ENCODE results near the gene RAD51B.

RAD51B gene

DNA sequence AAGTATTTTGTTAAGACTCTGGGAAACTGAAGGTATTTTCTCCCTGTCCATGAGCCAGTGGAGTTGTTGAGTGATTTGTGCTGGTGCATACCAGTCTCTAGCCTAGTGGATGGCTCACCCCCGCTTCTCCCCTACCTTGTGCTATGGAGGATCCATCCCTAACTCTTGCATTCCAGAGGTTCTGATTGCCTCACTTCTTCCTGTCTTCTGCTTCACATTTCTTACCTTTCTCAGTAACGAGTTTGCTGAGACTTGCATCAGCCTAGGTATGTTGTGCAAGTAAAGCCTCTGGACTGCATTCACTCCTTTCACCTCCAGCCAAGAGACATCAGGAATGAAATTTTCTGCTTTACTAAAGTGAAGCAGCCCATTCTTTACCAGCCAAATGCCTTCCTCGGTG lies 581.7 kb downstream of the RAD51B start:
- DNase-seq, result no peak

DNA sequence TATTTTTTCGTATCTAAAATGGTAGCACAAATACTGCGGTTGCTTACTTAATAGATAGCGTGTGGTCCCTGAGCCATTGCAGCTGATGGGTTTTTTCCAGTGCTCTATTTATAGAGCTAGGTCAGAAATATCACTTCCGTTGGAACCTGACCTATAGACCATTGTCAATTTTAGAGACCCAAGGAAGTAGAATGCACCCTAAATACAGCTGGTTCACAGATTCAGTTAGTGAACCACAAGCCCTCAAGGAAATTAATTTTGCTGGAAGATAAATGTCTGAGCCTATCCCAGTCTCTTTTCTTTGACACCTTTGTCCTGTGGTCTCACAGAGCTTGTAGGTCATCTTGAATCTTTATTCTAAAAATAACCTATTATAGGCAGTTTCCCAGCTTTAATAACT lies 582.3 kb downstream of the RAD51B start:
- DNase-seq, result no peak

DNA sequence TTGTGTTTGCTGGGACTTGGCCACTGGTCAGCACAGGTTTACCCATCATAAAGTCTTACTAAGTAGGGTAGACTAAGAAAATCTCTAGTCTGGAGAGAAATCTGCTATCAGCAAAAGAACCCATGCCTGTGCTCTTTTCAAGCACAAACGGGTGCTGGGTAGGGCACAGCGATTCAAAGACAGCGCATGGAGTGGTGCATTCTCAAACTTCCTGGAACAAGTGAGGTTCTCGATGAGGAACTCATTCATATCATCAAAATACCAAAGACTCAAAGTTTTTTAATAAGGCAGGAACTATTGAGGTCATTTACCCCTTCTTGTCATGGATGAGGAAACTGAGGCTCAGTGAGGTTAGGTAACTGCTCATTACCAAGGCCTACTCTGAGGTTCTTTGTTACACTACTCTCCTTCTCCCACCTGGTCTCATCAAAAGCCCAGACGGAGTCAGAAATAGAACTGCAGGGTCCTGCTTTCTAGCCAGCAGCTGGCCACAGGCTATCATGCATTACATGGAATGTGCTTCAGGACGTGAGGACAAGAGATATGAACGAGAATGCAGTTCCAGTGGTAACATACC lies 583.0 kb downstream of the RAD51B start:
- DNase-seq, result no peak

DNA sequence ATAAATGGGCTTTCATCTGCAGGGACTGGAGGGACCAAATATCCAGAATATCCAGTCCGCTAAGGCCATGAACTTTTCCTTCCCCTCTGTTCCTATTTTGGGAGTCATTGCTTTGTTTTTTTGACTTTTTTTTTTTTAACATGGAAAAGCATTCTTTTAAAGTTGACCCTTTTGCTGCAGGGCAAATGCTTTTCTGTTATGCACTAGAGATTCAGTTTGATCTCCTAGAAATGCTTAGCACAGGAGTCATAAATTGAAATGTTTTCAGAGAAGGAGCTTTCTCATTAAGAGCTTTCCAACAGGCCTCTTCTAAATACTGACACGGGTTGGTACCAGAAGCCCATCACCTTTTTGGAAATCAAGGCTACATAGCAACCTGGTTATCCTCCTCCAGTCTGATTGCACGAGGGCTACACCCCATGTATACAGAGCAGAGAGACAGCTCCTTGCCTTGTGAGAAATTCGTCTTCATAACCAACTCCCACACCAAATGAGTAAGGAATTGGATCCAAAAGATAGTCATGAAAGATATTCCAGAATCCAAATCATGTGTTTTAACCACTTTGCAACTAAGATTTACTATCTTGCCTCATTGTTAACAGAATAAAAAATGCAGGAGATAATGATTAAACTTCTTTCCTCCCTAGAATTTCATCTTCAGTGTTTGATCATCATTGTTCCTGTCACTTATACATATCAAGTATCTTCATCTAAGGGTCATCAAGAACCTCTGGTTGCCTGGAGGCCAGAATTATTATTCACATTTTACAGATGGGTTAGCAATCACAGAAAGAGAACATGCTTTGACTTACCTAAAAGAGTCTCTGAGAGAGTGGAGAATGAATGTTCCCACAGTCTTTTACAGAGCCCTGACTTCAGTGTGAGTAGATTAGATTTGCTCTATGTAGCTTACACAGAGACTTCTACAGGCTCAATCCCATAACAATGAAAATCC lies 583.9 kb downstream of the RAD51B start:
- no peak for DNase-seq

DNA sequence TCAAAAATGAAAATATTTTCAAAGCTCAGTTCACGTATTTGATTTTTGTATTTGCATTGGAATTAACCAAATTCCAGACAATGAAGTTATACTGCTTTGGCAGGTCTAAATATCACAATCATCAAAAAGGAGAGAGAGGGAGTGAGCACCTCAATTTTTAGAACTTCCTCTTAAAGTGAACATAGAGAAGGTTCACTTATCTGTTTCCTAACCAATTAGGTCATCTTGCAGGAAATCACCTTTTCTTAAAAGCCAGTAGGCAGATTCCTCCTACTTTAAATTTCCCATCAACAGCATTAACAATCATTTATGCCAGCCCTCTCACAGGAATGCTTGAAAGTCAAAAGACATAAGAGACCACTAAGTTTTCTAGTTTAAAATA lies 584.6 kb downstream of the RAD51B start:
- no peak for DNase-seq

DNA sequence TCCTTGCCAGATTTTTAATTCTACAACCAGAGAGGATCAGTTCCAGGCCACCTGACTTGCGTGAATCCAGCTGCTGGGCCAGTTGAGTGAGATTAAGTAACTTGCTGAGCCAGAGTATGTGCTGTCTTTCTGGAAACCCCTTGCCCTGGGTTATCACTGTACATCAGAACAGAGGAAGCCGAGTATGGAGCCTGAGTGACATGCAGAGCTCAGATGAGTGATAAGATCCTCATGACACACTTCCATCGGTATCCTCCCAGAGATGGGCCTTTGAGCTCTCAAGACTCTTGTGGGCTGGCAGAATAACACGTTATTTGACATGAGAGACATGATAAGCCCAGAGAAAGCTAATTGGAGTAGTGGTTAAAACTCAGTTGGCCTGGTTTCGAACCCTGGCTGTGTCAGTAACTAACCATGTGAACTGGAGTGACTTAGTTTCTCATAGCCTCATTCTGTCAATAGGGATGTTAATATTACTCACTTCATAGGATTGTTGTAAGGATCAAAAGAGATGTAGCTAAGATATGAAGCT lies 585.1 kb downstream of the RAD51B start:
- DNase-seq, result no peak

DNA sequence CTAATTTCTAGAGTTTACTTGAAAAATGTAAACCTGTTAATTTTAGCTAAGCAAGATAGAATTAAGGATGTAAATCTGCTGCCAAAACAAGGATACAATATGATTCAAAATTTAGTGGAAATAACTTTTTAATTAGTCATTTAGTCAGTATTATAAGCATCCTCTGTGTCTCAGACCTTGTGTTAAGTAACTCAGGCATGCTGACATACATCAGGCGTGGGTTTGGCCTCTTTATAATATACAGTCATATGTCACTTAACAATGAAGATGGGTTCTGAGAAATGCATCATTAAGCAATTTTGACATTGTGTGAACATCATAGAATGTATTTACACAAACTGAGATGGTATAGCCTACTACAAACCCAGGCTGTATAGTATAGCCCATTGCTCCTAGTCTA lies 586.4 kb downstream of the RAD51B start:
- DNase-seq, result no peak

DNA sequence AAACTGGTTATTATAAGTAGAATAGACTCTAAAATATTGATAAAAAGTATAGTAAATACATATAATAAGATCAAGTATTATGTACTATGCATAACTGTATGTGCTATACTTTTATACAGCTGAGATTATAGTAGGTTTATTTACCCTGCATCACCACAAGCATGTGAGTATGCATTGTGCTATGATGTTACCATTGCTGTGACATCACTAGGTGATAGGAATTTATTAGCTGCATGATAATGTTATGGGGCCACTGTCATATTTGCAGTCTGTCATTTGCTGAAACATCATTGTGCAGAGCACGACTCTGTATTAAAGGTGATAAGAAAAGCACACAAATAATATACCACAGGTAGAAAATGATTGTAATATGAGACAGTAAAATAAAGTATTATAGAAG lies 587.7 kb downstream of the RAD51B start:
- no peak for DNase-seq

DNA sequence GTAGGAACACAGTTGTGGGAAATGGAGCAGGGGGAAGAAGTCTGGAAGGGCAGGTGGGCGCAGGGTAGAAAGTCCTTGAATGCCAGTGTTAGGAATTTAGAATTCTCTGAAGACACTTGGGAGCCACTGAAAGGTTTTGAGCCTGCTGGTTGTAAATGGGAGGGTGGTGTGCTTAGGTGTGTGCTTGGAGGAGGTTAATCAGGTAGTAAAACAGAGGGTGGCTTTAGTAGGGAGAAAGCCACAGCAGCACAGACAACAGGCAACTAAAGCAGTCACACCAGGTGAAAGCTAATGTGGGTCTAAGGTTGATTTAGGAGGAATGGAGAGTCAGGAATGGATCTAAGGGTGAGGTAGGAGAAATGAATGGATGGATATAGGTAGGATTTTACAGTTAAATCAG lies 588.2 kb downstream of the RAD51B start:
- no peak for DNase-seq

DNA sequence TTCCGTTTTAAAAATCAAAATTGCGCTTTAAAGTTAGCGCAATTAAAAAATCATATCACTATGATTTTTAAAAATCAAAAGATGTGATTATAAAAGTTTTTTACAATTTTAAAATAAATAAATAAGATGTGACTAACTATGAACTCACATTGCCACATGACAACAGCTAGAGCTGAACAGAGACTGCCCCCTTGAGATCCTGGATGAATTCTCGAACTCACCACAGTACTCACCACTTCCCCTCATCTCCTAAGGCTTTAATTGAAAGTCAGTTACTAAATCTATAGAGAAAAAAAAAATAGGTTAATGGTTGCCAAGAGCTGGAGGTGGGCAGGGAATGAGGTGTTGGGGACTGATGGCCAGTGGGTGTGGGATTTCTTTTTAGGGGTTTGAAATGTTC lies 589.1 kb downstream of the RAD51B start:
- no peak for DNase-seq

DNA sequence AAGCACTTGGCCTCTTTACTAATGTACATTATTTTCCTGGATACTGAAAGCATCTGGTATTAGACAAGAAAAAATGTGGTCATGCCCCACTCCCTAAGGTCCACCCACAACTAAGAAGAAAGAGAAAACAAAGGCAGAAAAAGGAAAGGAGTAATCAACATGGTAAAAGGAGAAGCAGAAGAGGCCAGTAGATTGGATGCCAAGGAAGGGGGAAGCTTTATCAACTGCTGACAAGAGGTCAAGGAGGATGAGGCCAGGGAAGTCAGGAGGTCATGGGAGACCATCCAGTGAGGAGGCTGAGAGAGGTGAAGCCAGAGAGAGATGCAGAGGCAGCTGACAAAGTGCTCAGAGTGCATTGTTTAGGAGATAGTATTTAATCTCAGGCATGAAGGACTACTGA lies 589.8 kb downstream of the RAD51B start:
- no peak for DNase-seq

DNA sequence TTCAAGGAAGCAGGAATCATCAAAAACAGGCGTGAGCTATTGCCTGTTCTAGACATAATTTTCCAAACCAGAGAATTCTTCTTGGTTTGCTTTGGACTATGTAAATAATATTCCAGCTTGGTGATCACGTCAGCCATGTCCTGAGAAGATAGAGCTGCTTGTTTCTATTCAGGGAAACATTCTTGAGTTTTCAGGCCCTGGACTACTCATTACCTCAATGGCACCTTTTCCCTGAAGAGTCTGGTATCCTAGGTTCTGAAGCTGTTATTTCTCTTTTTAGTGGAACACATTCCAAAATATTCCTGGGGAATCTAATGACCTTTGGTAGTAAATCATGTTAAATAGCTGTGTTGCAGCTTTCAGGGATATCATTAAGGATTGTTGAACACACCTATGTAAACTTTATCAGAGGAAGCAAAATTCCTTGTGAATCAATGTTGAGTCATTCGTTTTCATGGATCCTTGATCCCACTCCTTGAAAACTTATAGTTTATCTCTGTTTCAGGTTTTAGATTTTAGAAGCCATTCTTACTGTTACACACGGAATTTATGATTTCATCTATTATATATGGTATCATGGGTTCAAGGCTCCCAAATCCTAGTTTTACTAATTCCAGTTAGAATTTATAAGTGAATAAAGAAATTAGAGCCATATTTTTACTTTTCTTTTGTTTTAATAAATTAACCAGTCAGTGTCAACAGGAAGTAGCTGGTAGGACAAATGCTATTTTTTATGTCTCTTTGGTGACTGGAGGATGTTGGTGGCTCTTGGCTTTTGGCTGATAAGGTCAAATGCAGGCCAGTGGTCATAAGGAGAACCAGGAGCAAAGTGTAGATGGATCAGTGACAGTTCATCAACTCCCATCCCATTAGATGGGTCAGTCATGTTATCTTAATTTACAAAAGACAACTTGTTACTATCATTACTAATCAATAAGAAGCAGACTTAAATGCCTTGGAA lies 593.2 kb downstream of the RAD51B start:
- DNase-seq, result no peak

DNA sequence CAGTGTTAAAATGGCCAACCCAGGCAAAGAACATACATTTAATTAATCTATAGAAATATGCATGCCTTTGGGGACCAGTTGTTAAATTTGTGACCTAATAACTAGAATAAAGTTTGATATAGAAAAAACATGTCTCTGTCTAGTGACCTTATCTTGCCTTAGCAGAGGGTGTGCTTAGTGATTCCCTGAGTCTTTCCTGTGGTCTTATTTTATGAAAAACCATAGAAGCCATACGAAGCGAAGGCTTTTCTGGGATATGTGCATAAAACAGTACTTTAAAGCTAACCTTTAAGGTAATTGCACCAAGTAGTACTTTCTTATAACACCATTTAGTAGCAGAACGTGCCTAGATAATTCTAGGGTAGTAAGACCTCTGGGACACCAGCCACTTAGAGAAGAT lies 593.9 kb downstream of the RAD51B start:
- no peak for DNase-seq

DNA sequence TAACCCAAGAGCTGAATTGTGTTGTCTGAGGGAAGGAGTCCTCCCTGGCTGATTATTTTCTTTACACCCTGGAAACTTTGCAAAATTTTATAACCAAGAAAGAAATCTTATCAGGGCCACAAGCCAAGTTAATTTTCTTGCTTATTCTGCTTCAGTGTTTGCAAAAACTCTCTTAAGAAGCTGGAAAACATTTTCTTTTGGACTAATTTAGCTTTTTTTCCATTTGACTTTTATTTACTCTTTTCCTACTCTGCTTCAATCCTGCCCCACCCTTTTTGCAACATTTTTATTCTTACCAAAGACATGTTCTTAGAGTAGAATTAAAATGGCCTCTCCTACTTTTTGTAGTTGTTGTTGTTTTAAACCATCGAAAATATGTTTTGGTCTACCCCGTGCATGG lies 594.5 kb downstream of the RAD51B start:
- no peak for DNase-seq

DNA sequence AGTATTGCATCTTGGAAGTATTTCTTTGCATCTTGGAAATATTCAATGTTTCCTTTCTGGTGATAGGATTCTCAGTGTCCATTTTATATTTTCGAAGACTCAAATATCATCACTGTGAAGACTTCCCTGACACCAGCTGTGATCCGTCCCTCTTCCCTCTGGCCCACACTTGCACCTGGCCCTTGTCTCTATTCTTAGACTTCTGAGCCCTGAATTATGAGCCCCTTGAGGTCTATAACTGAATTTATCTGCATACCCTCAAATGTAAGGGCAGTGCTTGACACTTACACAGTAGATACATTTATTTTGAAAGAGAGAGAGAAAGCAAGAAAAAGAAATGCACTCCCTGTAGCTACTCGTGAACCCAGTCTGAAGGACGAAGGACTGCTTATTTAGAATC lies 596.6 kb downstream of the RAD51B start:
- DNase-seq, result no peak

DNA sequence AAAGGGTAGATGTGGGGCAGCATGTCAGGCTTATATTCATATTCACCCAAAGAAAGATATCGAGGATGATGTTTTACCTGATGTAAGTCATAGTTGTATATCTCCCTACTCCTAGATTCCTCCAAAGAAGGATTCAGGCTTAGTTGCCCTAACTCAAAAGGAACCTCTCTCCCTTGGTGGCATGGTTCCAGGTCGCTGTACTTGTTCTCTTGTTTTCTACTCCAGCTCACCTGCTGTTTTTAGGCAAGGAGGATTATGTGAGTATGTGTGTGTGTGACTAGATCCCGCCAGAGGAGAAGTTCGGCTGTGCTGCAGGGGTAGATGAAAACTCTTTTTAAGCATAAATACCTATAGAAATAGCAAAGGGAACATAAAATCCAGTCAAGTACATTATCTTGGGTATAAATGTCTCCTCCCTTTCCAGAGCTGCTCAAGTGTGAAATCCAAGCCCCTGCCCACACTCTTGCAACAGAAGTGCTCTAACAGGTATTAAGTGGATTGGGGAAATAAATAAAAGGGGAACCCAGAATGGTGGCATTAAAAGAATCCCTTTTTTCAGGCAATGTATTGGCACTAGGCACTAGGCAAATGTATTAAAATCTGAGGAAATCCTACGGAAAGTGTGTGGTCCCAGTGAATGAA lies 597.6 kb downstream of the RAD51B start:
- no peak for DNase-seq

DNA sequence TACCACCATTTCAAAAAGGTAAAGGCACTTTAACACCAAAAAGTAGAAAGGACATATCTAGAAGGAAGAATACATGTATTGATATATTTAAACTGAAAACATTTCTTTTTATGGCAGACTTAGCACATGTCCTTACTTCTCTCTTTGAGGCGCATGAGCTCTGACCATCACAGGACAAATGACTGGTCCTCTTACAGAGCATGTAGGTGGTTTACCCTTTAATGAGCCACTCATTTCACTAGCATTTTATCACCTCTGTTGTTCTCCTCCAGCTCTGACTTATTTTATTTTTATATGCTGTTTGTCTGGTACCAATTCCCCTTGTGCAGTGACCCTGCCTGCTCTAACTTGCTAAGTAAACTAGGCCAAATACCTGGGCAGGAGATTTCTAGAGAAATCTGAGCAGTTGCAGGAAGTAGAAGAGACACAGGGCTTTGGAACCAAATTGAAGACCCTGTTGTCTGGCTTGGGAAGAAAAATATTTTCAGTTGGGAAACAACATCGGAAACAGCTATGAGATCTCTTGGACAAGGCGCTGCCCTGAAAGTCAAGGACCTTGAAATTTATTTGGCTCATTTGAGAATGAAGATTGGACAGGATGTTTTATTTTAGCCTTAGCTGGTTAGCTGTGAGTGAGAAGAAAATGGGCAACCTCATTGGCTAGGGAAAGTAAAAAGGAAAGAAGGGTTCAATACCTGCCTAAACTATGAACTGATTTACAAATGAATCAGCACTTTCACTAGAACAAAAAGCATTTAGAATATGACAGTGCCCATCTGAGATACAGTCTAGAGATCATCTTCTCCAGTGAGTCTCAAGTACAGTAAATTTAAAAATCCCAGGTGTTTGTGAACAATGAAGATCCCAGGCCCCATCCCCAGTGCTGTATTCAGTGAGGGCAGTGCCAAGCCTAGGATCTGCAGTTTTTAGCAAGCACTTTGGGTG lies 598.9 kb downstream of the RAD51B start:
- DNase-seq, result no peak

DNA sequence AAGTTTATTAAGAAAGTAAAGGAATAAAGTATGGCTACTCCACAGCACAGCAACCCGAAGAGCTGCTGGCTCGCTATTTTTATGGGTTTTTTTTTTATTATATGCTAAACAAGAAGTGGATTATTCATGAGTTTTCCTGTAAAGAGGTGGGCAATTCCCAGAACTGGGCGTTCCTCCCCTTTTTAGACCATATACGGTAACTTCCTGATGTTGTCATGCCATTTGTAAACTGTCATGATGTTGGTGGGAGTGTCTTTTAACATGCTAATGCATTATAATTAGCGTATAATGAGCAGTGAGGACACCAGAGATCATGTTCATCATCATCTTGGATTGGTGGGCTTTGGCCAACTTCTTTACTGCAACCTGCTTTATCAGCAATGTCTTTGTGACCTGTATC lies 600.8 kb downstream of the RAD51B start:
- no peak for DNase-seq

DNA sequence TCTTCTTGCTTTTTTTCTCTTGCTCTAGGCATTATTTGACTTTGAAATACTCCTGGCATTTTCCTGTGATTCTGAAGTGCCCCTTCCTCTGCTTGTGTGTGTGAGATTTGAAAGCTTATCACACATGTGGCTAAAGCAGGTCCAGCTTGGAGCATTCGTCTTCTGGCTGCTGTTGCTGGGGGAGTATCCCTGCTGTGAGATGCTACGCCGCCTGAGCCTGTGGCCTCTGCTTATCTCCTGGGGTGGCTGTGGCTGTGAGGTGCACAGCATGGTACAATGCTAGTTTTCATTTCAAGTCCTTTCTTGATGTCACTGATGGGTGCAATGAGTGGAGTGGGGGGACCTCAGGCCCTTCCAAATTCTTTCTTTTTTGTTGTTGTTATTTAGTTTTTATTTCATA lies 601.5 kb downstream of the RAD51B start:
- DNase-seq, result no peak

DNA sequence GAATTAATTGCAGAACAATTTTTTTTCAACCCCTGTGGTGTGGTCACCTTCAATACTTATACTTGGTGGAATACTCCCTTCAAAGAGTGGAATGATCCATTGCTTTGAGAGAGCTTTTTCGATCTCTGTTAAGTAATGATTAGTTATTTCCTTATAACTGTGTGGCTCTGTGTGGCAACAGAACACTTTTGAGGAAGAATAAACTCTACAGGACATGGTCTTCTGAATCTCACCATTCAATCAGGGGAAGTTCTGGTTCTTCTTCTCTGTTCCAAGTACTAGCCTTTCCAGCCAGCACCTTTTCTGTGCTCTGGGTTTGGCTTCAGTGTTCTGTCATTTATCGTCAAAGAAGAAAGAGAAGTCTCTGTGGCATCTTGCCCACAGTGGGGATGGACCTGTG lies 604.1 kb downstream of the RAD51B start:
- no peak for DNase-seq

DNA sequence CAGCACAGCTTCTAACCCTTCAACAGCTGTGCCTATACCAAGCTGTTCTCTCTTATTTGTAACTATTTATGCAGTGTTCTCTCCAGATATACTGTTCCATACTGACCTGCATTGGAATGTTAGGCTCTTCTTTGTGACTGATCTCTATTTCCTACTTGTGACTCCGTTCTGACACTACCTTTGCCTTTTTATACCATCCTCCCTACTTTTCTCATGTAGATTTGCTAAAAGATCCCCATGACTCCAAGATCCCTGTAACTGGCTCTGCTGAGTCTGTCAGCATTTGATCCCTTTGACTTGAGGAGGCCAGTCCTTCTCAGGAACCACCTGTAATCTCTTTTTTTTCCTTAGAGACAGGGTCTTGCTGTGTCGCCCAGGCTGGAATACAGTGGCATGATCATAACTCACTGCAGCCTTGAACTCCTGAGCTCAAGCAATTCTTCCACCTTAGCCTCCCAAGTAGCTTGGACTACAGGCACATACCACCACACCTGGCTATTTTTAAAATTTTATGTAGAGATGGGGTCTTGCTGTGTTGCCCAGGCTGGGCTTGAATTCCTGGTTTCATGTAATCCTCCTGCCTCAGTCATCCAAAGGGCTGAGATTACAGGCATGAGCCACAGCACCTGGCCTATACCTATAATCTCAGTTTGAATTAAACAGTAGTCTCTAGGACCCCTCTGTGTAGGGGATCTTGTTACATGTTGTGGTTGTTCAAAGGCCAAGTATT lies 605.0 kb downstream of the RAD51B start:
- DNase-seq, result no peak

All from NCI-H2029 treated with DMSO at 0.1 percent for 48 hours (cell line).